ENCODE measurements around the gene UBE2F. TPM values are rescaled to one million over a fixed set of nuclear protein-coding genes. Genes with fewer than 3 reads are reported as not detected.

UBE2F gene
- total and polyA plus RNA-seq, 9 of the 15 experiments (the other 6 are each of a cell fraction or from before 2014, with no cell fraction given) = 18.1 to 88.1 (median 53.0) TPM

DNA sequence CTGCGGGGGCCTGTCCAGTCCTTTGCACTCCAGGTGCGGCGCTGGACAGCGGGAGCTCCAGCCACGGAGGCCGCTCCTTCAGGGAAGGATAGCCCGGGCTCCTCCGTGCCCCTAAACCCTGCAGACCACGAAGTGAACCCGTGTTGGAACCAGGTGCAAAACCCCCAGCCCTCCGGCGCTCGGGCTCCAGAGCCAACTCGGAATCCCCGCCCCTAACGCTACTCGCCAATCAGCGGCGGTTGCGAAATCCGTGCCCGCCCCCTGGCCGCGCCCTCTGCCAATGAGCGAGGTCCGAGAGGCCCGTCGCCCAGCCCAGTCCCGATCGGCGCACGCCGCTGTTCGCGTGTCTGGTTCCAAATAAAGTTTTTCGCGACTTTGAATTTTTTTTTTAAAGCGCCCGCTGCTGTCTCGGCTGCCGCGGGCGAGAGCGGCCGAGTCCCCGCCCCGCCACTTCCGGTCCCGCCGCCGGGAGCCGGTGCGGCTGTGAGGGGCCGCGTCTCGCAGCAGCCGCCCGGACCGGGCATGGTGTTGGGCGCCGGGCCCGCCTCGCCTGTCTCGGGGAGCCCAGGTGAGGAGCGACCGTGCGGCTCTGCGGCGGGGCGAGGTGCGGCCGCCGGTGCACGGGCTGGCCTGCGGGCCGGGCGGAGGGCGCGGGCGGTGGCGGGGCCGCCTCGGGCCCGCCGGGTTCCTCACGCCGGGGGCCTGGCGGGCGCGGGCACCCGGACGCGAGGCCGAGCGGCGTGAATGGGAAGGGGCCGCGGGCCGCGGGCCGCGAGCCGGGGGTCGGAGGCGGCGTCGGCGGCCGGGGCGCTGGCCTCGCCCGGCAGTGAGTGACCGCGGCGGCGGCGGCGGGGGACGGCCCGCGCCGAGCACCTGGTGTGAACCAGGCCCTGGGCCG is at the start of gene UBE2F (continued):
- TF ChIP-seq PHF21A (IDR thresholded peaks at IDR 0.05; ENCODE audit: borderline replicate concordance, low read depth) (no peak), ATF1 (CRISPR knock-in tag; IDR thresholded peaks at IDR 0.05) (no peak), ATF1 (tag; IDR thresholded peaks at IDR 0.05) (peak; percentile 83), NELFE (IDR thresholded peaks at IDR 0.05; ENCODE audit: insufficient read depth, insufficient read length) (no peak), JUN (IDR thresholded peaks at IDR 0.05; ENCODE audit: borderline replicate concordance, low read depth, low read length) (0 out of 2 replicates have a peak, but pooled peaks have one; percentile 36), JUN (CRISPR knock-in tag; IDR thresholded peaks at IDR 0.05; ENCODE audit: borderline replicate concordance) (no peak), ZNF263 (CRISPR knock-in tag; IDR thresholded peaks at IDR 0.05; ENCODE audit: borderline replicate concordance) (no peak), EWSR1 (IDR thresholded peaks at IDR 0.05; ENCODE audit: borderline replicate concordance, low read depth, partially characterized antibody) (no peak), OTX1 (CRISPR knock-in tag; IDR thresholded peaks at IDR 0.05) (no peak), BRD4 (IDR thresholded peaks at IDR 0.05) (no peak), RBBP5 (IDR thresholded peaks at IDR 0.05; ENCODE audit: borderline replicate concordance, insufficient read depth, low read length, poor library complexity, severe bottlenecking) (no peak), ZSCAN32 (CRISPR knock-in tag; IDR thresholded peaks at IDR 0.05) (no peak), ILK (tag; IDR thresholded peaks at IDR 0.05; ENCODE audit: borderline replicate concordance, low read depth) (no peak), NRF1 (conservative IDR thresholded peaks at IDR 0.05 in 1 of 2, IDR thresholded peaks at IDR 0.05 in 1 of 2) (peak; percentile 72 to 78; a peak in 3 of 4 replicates), RCOR1 (IDR thresholded peaks at IDR 0.05; ENCODE audit: borderline replicate concordance in 1 of 2, low read depth in 2 of 2, low read length in 2 of 2) (no peak; a peak in 1 of 4 replicates), EZH2 (IDR thresholded peaks at IDR 0.05; ENCODE audit: borderline replicate concordance, low read depth, low read length) (no peak), ARID3A (IDR thresholded peaks at IDR 0.05; ENCODE audit: borderline replicate concordance, low read depth, low read length) (no peak), NR2C1 (IDR thresholded peaks at IDR 0.05) (no peak), NR2C1 (tag; IDR thresholded peaks at IDR 0.05) (no peak), NCOA4 (IDR thresholded peaks at IDR 0.05; ENCODE audit: partially characterized antibody) (no peak), FOXA1 (IDR thresholded peaks at IDR 0.05; ENCODE audit: borderline replicate concordance) (no peak), ZNF184 (CRISPR knock-in tag; IDR thresholded peaks at IDR 0.05) (no peak), CAMTA2 (CRISPR knock-in tag; conservative IDR thresholded peaks at IDR 0.05) (no peak), SREBF2 (CRISPR knock-in tag; IDR thresholded peaks at IDR 0.05) (no peak), RFX7 (CRISPR knock-in tag; IDR thresholded peaks at IDR 0.05) (no peak), CBX1 (IDR thresholded peaks at IDR 0.05; ENCODE audit: low read depth) (no peak), POLR2G (IDR thresholded peaks at IDR 0.05; ENCODE audit: low read depth, low read length) (peak; percentile 81), POU5F1 (IDR thresholded peaks at IDR 0.05; ENCODE audit: borderline replicate concordance, low read depth, low read length, partially characterized antibody) (no peak), NR2C2 (CRISPR knock-in tag; IDR thresholded peaks at IDR 0.05) (no peak), NR2C2 (tag; IDR thresholded peaks at IDR 0.05) (peak; percentile 43; the same call in 1 of the 2 replicates)

All from K562 (cell line).